ENCODE results near the gene ANKRD37. TPM values are rescaled to one million over a fixed set of nuclear protein-coding genes. Genes with fewer than 3 reads are reported as not detected.

The ANKRD37 gene
- total RNA-seq, 2 experiments from 2014 or later, result 13.0 to 14.5 TPM

GRCh38 chr4:185399466-185399865 lies 2.8 kb downstream of the ANKRD37 start:
- CTCF ChIA-PET, result no interaction called here

DNA sequence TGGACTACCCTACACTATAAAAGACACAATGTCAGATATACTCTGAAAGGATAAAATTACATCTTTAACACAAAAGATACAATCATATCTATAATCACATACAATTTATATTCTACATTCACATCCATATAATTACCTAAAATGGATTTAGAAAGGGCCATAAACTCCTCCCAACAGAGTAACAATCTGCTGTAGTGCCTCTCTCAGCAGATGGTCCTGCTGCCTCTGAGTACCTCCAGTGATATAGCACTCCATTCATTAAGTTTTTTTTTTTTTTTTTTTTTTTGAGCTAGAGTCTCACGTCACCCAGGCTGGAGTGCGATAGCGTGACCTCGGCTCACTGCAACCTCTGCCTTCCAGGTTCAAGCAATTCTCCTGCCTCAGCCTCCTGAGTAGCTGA lies 7.4 kb downstream of the ANKRD37 start:
- no peak for DNase-seq
- Mint-ChIP-seq H3K27me3 (no peaks in the 10 kb centered on the region), H3K4me3 (no peak overlapping the region), H3K27ac (no peak overlapping the region), H3K4me1 (ENCODE audit: low read depth) (peaks cover 11% of the 10 kb centered on the region), H3K36me3 (peaks cover 29% of the 10 kb centered on the region), H3K9me3 (no peaks in the 10 kb centered on the region)
- intact Hi-C loops (cut with micrococcal nuclease), result no loop called here
- CTCF ChIA-PET, result interaction anchor here (0.6 to 1.2 kb wide), 2 partner anchors 194 to 242 kb away, joined by 3 read pairs; no protein-coding TSS in a partner anchor
- POLR2A ChIA-PET, result interaction anchor here (0.6 kb wide), 2 partner anchors 121 to 239 kb away, joined by 3 to 4 read pairs; no protein-coding TSS in a partner anchor

More at GRCh38 chr4:185399466-185399865, 2.8 kb downstream of the ANKRD37 start:
- POLR2A ChIA-PET, result no interaction called here
- Mint-ChIP-seq H3K4me1 (ENCODE audit: low read depth) (peaks cover 29% of the 10 kb centered on the region), H3K4me3 (no peak overlapping the region), H3K27me3 (no peaks in the 10 kb centered on the region), H3K9me3 (no peaks in the 10 kb centered on the region), H3K36me3 (peaks cover 17% of the 10 kb centered on the region), H3K27ac (no peak overlapping the region)
- intact Hi-C loops (cut with micrococcal nuclease), result loop anchor here (5.0 to 10.0 kb wide), 3 partner anchors 42 to 1895 kb away; partner anchors contain the start of genes ACSL1 and ING2
- DNase-seq, result no peak

- no peaks in the 10 kb centered on the region for H3K9me3 Mint-ChIP-seq
- H3K4me1 Mint-ChIP-seq (ENCODE audit: low read depth), result peaks cover 8% of the 10 kb centered on the region
- no peak overlapping the region for H3K27ac Mint-ChIP-seq
- peaks cover 30% of the 10 kb centered on the region for H3K36me3 Mint-ChIP-seq
- H3K27me3 Mint-ChIP-seq, result no peaks in the 10 kb centered on the region
- H3K4me3 Mint-ChIP-seq, result no peak overlapping the region
- ChIA-PET POLR2A (interaction anchor here (1.1 to 1.4 kb wide), 2 partner anchors 9 to 32 kb away, joined by 3 to 4 read pairs; partner anchors contain the start of gene ANKRD37), CTCF (interaction anchor here (0.7 to 1.2 kb wide), 4 partner anchors 20 to 192 kb away, joined by 3 read pairs; partner anchors contain the start of gene UFSP2)
- intact Hi-C loops (cut with micrococcal nuclease), result loop anchor here (1.0 kb wide), 1 partner anchor 9 kb away; the partner anchor contains the start of gene ANKRD37
- no peak for DNase-seq
Measured at GRCh38 chr4:185405296-185405999, 8.8 kb downstream of the ANKRD37 start.

DNA sequence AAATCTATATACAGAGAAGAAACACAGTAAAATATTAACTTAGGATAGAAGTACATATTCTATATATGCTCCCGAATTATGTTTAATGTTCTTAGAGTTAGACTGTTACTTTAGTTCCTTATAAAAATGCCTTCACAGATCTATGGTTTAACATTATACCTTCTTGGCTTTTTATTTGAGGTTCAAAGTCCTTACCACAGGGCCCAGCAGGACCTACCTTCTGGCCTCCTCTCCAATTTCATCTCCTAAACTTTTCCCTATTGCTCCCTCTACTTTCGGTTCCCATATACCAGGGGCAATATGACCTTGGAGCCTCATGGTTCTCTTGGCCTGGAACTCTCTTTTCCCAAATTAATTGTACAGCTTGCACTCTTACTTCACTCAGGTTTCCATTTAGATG lies 11.8 kb downstream of the ANKRD37 start:
- CTCF ChIA-PET, result no interaction called here
- H3K4me3 Mint-ChIP-seq, result no peak overlapping the region
- peaks cover 26% of the 10 kb centered on the region for H3K36me3 Mint-ChIP-seq

GRCh38 chr4:185411849-185412248 lies 15.2 kb downstream of the ANKRD37 start:
- intact Hi-C loops (cut with micrococcal nuclease), result no loop called here
- ChIA-PET POLR2A (no interaction called here), CTCF (no interaction called here)
- H3K4me1 Mint-ChIP-seq (ENCODE audit: low read depth), result no peaks in the 10 kb centered on the region
- H3K27ac Mint-ChIP-seq, result no peak overlapping the region
- DNase-seq, result no peak
- no peaks in the 10 kb centered on the region for H3K9me3 Mint-ChIP-seq
- peaks cover 29% of the 10 kb centered on the region for H3K36me3 Mint-ChIP-seq
- H3K4me3 Mint-ChIP-seq, result no peak overlapping the region
- no peaks in the 10 kb centered on the region for H3K27me3 Mint-ChIP-seq

More for the DNA sequence above, 11.8 kb downstream of the ANKRD37 start:
- intact Hi-C loops (cut with micrococcal nuclease), result no loop called here
- no peak overlapping the region for H3K27ac Mint-ChIP-seq
- H3K9me3 Mint-ChIP-seq, result no peaks in the 10 kb centered on the region
- H3K27me3 Mint-ChIP-seq, result no peaks in the 10 kb centered on the region
- POLR2A ChIA-PET, result no interaction called here
- no peak for DNase-seq
- peaks cover 8% of the 10 kb centered on the region for H3K4me1 Mint-ChIP-seq (ENCODE audit: low read depth)

GRCh38 chr4:185412412-185412811 lies 15.8 kb downstream of the ANKRD37 start:
- Mint-ChIP-seq H3K9me3 (no peaks in the 10 kb centered on the region), H3K36me3 (peaks cover 32% of the 10 kb centered on the region), H3K4me3 (no peak overlapping the region), H3K4me1 (ENCODE audit: low read depth) (no peaks in the 10 kb centered on the region), H3K27me3 (no peaks in the 10 kb centered on the region), H3K27ac (no peak overlapping the region)
- ChIA-PET POLR2A (no interaction called here), CTCF (no interaction called here)
- intact Hi-C loops (cut with micrococcal nuclease), result no loop called here
- DNase-seq, result no peak

DNA sequence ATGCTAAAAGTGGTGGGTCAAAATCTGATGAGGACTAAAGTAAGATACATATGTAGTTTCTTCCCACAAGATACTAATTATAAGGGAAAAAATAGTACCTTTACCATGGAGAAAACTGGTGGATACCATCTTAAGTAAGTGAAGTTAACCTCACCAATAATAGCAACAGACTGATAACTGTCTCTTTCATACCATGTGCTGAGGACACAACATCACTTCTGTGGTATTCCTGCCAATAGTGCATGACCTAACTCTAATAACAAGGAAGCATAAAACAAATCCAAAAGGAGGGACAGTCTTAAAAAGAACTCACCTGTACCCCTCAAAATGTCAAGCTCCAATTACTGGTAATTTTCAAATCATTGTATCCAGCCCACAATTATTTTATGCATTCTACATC lies 20.3 kb downstream of the ANKRD37 start:
- CTCF ChIA-PET, result no interaction called here
- no peaks in the 10 kb centered on the region for H3K27me3 Mint-ChIP-seq
- H3K36me3 Mint-ChIP-seq, result peaks cover 35% of the 10 kb centered on the region
- peaks cover 8% of the 10 kb centered on the region for H3K4me1 Mint-ChIP-seq (ENCODE audit: low read depth)
- no peak for DNase-seq
- no peak overlapping the region for H3K4me3 Mint-ChIP-seq
- POLR2A ChIA-PET, result no interaction called here
- intact Hi-C loops (cut with micrococcal nuclease), result no loop called here
- no peak overlapping the region for H3K27ac Mint-ChIP-seq
- no peaks in the 10 kb centered on the region for H3K9me3 Mint-ChIP-seq

GRCh38 chr4:185421366-185422124 lies 24.9 kb downstream of the ANKRD37 start:
- H3K9me3 Mint-ChIP-seq, result no peaks in the 10 kb centered on the region
- H3K27ac Mint-ChIP-seq, result no peak overlapping the region
- no peaks in the 10 kb centered on the region for H3K27me3 Mint-ChIP-seq
- no peak for DNase-seq
- peaks cover 23% of the 10 kb centered on the region for H3K4me1 Mint-ChIP-seq (ENCODE audit: low read depth)
- H3K4me3 Mint-ChIP-seq, result no peak overlapping the region
- peaks cover 20% of the 10 kb centered on the region for H3K36me3 Mint-ChIP-seq
- CTCF ChIA-PET, result interaction anchor here (0.7 kb wide), 1 partner anchor 176 kb away, joined by 3 read pairs; no protein-coding TSS in a partner anchor
- intact Hi-C loops (cut with micrococcal nuclease), result no loop called here
- POLR2A ChIA-PET, result no interaction called here

DNA sequence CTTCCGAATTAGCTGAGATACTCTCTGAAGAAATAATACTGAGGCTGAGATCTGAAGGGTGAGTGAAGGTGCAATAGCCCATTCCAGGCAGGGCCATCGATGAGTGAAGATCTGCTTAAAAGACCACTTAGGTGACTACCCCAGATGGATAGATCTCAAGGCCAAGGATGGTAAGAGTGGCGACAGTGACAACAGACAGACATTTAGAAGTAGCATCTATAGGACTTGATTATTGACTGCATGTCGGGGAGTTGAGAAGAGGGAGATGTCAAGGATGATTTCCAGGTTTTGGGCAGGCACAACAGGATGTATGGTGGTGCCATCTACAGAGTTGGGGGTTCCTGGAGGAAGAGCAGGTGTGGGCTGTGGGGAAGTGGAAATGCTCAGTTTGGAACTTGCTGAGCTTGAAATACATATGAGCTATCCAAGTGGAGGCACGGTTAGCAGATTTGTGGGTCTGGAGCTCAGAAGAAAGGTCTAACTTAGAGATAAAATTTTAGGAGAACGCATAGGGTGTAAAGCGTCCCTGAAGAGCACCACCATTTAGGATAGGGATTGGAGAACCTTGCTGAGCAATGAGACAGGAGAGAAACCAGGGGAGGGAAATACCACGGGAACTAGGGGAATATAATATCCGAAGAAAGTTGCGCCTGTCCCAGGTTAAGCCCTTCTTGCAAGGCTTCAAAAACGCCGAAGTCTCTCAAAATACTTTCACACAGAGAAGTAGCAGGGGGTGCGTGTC lies 28.4 kb downstream of the ANKRD37 start:
- no peaks in the 10 kb centered on the region for H3K27me3 Mint-ChIP-seq
- H3K36me3 Mint-ChIP-seq, result peaks cover 9% of the 10 kb centered on the region
- POLR2A ChIA-PET, result interaction anchor here (0.5 to 2.7 kb wide), 2 partner anchors 23 to 29 kb away, joined by 3 to 12 read pairs; partner anchors contain the start of genes ANKRD37 and LRP2BP
- H3K9me3 Mint-ChIP-seq, result no peaks in the 10 kb centered on the region
- H3K27ac Mint-ChIP-seq, result peak overlapping the region; percentile 97
- CTCF ChIA-PET, result interaction anchor here (0.8 to 1.6 kb wide), 5 partner anchors 19 to 777 kb away, joined by 3 read pairs; no protein-coding TSS in a partner anchor
- no peak for DNase-seq
- peak overlapping the region; percentile 83 for H3K4me3 Mint-ChIP-seq
- H3K4me1 Mint-ChIP-seq (ENCODE audit: low read depth), result peaks cover 23% of the 10 kb centered on the region
- intact Hi-C loops (cut with micrococcal nuclease), result loop anchor here (1.0 to 5.0 kb wide), 4 partner anchors 29 to 777 kb away; partner anchors contain the start of genes ANKRD37 and CCDC110

DNA sequence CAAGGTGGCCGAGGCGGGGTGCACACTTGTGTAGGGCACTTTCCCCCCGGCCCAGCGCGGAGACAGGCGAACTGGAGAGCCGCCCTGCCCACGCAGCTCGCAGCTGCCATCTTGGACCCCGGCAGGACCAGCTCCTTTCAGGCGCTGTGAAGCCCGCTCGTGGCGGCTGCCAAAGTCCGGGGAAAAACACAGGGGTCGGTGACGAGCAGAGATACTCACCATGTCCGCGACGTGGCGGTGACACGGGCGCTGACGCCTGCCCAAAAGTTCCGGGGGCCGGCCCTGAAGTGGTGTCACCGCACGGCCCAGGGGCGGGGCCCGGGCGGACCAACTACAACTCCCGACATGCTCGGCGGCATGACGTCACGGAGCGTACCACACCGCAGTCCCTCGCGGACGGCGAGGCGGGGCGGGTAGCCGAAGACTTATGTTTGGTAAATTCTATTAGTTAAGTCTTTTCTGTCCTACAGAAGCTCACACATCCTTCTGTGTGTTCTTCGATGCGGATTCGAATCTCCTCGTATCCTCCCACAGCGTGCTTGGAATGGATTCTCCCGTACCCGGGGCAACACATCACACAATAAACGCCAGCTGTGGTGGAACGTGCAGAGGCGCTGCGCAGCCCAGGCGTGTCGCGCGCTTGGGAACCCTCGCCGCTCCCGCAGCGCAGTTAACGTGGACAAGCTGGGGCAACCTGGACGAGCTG lies 29.2 kb downstream of the ANKRD37 start, which contains the start of gene UFSP2:
Gene UFSP2, minus strand, starts transcription at position 318 of the 706 bp plus-strand sequence. Its CDS starts 96 bp downstream, at position 222.
- H3K27ac Mint-ChIP-seq, result peak within 1 kb of the TSS; percentile 97
- peak; percentile 90 for DNase-seq
- peaks cover 23% of the 10 kb centered on the region for H3K4me1 Mint-ChIP-seq (ENCODE audit: low read depth)
- intact Hi-C loops (cut with micrococcal nuclease), result loop anchor here (1.0 to 5.0 kb wide), 4 partner anchors 29 to 777 kb away; partner anchors contain the start of genes ANKRD37 and CCDC110
- POLR2A ChIA-PET, result interaction anchor here (0.5 to 2.7 kb wide), 4 partner anchors 23 to 282 kb away, joined by 3 to 12 read pairs (median 3); partner anchors contain the start of genes ANKRD37, LRP2BP and SLC25A4
- H3K36me3 Mint-ChIP-seq, result peaks cover 9% of the 10 kb centered on the region
- no peaks in the 10 kb centered on the region for H3K9me3 Mint-ChIP-seq
- H3K4me3 Mint-ChIP-seq, result peak within 1 kb of the TSS; percentile 83
- H3K27me3 Mint-ChIP-seq, result no peaks in the 10 kb centered on the region
- CTCF ChIA-PET, result interaction anchor here (0.8 to 1.6 kb wide), 8 partner anchors 20 to 776 kb away, joined by 3 to 6 read pairs (median 3); partner anchors contain the start of gene LRP2BP
